Activated CD4-positive, CD25-positive, alpha-beta regulatory T cell treated with anti-CD3 and anti-CD28 coated beads, Interleukin-2, amount 50 U/mL, for 16 hours (primary cell): ENCODE data around the gene TLE5.
A peak's percentile ranks its signal among the peaks of the same experiment; 100 is the strongest.
"Not testable (repeated sequence)": the region's sequence is repeated elsewhere in the genome, so short reads cannot be mapped to it uniquely, and the experiment has no call there.

Source experiments
- DNase-seq: peaks from one replicate; pipeline ENCODE4 v3.0.0-alpha.2; 2020; ENCODE audit warnings: low read depth, low spot score

Gene TLE5

DNA sequence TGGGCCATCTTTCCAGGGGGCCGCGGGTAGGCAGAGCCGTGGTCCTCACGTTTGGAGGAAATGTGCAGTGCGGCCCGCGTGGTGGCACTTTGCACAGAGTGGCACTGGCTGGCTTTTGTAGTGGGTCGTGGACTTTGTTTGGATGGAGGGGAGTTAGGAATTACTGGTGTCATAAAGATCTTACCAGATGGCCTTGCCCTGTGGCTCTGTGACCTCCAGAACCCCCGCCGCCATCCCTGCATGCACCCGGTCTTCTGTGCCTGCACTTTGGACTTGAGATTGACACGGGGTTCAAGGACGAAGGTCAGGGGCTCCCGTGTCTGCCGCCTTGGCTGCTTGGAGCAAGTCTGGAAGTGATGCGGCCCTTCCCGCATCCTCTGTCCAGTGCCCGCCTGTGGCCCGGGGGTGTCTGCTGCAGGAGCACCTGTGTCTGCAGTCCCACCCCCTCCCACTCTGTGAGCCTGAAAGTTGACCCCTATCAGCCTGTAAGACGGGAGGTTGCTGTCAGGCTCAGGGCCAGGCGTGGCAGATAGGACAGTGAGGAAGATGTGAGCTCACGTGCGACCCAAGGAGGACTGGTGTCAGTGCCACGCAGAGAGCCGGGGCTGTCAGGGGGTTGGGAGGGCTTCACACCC lies 34.1 kb upstream of the TLE5 start:
- no peak for DNase-seq

DNA sequence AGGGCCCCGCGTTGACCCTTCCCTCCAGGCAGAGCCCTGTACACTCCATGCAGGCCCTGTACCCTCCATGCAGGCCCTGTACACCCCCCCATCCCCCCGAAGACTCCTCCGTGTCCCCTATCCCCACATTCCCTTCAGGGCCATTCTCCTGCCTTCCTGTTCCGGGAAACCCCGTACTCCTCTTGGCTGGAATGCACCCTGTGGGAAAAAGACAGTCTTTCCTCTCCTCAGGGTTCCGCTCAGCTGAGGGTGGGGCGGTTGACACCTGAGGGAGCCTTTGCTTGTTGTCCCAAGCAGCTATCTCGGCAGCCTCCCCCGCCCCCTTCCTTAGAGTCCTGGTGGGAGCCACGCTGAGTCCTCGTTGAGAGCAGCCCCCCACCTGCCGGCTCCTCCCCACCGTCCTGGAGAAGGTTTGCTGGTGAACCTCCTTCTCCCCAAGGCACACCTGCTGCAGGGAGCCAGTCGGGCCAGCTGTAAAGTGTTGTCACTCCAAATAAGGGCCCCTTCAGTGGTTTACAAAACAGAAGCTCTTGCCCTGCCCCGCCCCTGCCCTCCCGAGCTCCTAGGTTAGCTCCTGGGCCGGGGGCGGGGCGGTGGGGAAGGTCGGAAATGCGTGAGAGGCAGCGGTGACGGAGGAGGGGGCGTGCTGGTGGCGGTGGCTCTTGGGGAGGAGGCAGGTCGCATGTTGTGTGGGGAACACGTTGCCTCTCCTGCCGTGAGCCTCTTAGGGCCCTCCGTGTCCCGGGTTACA lies 33.3 kb upstream of the TLE5 start:
- no peak for DNase-seq

GRCh38 chr19:3094601-3095440 lies 32.5 kb upstream of the TLE5 start:
- no peak for DNase-seq

GRCh38 chr19:3089299-3089855 lies 27.1 kb upstream of the TLE5 start:
- DNase-seq: not testable (repeated sequence)

DNA sequence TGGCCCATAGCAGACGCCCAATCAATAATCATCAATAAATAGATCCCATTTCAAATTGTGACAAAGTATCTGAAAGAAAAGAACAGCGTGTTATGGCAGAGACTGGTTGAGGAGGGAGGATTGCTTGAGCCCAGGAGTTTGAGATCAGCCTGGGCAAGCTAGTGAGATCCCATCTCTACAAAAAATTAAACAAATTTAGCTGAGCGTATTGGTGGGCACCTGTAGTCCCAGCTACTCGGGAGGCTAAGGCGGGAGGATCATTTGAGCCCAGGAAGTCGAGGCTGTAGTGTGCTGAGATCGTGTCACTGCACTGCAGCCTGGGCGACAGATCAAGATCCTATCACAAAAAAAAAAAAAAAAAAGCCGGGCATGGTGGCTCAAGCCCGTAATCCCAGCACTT lies 25.5 kb upstream of the TLE5 start:
- DNase-seq: no peak

- DNase-seq: no peak
These were observed 22.6 kb upstream of the TLE5 start for GRCh38 chr19:3084943-3085342.

DNA sequence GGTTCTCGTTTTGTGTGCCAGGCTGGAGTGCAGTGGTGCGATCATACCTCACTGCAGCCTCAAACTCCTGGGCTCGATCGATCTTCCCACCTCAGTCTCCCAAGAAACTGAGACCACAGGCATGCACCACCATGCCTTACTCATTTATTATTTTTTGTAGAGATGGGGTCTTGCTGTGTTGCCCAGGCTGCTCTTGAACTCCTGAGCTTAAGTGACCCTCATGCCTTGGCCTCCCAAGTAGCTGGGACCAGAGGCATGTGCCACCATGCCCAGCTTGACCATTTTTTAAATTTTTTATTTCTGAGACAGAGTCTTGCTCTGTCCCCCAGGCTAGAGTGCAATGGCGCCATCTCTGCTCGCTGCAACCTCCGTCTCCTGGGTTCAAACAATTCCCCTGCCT lies 21.7 kb upstream of the TLE5 start:
- DNase-seq: no peak

DNA sequence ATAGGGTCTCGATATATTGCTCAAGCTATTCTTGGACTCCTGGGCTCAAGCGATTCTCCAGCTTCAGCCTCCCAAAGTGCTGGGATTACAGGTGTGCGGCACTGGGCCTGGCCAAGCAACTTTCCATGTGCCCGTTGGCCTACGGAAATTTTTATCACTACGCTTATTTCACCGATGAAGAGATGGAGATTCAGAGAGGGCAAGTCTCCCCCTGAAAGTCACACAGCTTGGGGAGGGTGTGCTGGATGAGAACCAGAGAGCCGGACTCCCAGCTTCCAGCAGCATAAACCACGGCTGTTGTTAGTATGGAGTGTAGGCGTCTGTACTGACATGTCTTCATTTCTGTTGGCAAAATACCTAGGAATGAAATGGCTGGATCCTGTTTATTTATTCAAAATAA lies 20.0 kb upstream of the TLE5 start:
- no peak for DNase-seq

- no peak for DNase-seq
These were observed 18.0 kb upstream of the TLE5 start for GRCh38 chr19:3080286-3080685.

DNA sequence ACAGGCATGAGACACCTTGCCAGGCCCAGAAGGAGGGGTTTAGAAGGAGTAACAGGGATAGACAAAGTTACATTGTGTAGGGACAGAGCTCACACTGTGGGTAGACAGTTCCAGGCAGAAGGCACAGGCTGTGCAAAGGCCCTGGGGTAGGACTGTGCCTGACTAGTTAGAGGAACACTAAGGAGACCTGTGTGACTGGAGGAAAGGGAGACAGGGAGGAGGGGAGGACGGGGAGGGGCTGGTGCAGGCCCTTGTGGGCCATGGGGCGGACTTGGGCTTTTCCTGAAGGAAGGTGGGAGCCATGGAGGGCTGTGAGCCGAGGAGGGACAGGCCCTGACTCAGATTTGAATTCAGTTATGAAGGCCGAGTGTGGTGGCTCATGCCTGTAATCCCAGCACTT lies 17.3 kb upstream of the TLE5 start:
- no peak for DNase-seq

DNA sequence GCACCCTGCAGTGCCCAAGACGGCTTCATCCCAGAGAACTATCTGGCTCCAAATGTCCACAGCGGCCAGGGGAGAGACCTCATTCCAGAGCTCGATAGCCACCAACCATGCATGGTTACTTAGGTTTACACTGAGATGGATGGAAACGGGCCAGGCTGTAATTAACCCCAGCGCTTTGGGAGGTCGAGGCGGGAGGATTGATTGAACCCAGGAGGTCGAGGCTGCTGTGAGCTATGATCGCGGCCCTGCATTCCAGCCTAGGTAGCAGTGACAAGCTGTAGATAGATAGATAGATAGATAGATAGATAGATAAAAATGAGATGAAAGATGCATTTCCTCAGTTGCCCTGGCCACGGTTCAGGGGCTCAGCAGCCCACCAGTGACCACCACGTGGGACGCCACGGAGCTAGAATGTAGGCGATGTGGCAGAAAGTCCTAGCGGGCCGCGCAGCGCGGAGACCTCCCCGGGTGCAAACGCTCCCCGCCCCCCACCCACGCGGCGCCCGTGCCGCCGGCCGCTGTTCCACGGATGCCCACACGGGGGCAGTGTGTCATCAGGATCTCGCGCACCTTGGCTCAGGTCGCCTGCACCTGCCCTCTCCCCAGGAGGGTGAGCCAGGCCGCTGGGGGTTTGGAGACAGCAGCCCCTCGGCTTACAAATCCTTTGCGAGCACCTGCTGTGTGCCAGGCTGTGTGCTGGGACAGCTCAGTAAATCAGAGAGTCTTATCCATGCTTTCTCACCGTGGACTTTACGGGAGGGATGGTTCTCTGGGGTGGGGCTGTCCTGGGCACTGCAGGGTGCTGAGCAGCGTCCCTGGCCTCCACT lies 13.5 kb upstream of the TLE5 start:
- DNase-seq: peak; percentile 57

DNA sequence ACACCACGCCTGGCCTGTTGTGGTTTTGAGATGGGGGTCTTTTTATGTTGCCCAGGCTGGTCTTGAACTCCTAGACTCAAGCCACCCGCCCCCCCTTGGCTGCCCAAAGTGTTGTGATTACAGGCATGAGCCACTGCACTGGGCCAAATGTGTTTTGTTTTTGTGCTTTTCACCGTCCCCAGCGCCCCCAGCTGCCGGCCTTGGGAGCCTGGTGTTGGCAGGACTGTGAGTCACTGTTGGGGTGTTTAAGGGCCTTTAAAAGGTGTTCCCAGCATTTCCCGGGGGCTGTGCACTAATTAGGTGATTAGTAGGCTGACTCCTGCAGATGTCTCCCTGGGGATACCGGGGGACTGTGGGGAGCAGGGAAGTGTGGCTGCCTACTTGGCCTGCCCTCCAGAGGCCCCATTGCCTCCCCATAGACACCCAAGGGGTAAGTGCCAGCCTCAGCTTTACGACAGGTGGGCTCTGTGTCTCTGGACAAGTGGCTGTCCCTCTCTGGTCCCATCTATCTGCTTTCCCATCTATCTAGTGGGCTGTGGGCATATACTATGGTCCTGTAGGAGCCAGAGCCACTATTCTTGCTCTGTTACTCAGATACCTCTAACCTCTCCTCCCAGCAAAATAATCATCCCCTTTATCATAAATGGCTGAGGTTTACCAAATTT lies 11.8 kb upstream of the TLE5 start:
- DNase-seq: no peak

- DNase-seq: no peak
These were observed 10.9 kb upstream of the TLE5 start for GRCh38 chr19:3073159-3073563.

GRCh38 chr19:3071768-3072167 lies 9.5 kb upstream of the TLE5 start:
- DNase-seq: no peak

DNA sequence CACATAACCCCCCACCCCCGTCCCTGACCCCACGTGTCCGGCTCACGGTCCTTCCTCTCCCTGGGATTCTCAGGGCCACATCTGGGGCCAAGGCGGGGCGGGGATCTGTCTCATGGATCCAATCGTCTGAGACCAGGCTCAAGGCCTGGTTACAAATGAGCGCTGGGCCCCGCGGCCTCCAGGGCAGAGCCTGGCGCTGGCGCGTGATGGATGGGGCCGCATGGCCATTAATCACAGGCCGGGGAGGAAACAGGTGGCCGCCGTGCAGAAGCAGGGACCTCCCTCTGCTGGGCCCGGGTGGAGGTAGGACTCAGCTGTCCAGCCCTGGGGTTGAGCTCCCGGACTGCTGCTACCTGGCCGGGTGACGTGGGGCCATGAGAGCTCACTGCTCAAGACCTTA lies 5.8 kb upstream of the TLE5 start:
- no peak for DNase-seq

DNA sequence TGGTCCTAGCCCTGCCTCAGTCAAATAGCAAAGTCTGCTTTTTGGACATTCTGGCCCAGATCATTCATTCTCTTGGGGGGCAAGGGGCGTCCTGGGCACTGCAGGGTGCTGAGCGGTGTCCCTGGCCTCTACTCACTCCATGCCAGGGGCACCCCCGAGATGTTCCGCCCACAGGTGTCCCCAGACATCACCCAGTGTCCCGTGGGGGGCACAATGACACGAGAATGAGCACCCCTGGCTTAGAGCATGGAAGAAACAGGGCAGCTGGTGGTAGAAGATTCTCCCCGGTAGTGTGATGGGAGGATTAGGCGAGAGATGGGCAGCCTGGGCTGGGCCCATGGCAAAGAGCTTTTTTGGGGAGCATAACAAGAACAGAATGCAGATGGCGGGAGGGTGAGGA lies 5.3 kb upstream of the TLE5 start:
- no peak for DNase-seq

GRCh38 chr19:3066482-3067049 lies 4.3 kb upstream of the TLE5 start:
- no peak for DNase-seq

DNA sequence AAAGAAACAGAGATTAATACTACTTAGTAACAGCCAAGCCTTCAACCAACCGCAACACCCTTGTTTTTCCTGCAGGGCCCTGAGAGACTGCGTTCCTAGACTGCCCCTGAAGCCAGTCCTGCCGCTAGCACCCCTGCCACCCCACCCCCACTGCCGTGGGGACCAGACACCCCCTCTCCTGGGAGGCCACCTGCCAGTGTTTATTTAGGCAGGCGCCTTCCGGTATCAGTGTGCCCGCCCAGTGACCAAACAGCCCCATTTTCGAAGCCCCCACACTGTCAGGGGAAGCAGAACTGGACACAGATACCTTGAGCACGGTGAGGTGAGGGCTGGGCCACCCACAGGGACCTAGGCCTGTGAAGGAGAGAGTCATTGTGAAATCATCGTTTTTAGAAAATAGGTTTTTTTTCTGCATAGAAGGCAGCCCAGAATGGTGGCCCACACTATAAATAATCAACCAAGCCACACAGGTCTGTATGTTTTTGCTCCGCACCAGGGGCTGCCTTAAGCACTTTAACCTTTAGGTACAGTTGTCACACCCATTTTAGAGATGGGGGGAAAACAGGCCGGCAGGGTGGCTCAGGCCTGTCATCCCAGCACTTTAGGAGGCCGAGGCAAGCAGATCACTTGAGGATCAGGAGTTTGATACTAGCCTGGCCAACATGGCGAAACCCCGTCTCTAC lies 3.5 kb upstream of the TLE5 start:
- no peak for DNase-seq

DNA sequence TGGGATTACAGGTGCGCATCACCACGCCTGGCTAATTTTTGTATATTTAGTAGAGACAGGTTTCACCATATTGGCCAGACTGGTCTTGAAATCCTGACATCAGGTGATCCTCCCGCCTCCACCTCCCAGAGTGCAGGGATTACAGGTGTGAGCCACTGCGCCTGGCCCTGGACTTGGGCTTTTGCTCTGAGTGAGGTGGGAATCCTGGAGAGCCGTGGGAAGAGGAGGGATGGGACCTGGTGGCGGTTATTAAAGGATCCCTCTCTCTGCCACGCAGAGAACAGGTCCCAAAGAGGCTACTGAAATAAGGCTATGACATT lies 1.7 kb upstream of the TLE5 start:
- DNase-seq: no peak
